ENCODE data around the gene WSB1.

WSB1 gene

GRCh38 chr17:27363326-27363725, 69.4 kb downstream of the WSB1 start:
- no peak overlapping the region for H3K9ac ChIP-seq (ENCODE audit: low read depth in 1 of 2, low read length in 2 of 2)
- H3K36me3 ChIP-seq (ENCODE audit: control insufficient read depth in 1 of 2, insufficient read depth in 2 of 2, low read length in 2 of 2): no peaks in the 10 kb centered on the region
- no peaks in the 10 kb centered on the region for H3K4me1 ChIP-seq (ENCODE audit: control insufficient read depth in 1 of 2, insufficient read depth in 2 of 2, low read length in 2 of 2)
- no peak overlapping the region for H3K27ac ChIP-seq (ENCODE audit: low read depth, low read length)
- H3K4me3 ChIP-seq (ENCODE audit: low read depth in 1 of 2, low read length in 2 of 2): no peak overlapping the region
- no peaks in the 10 kb centered on the region for H3K9me3 ChIP-seq (ENCODE audit: control insufficient read depth in 1 of 2, low read length in 2 of 2)
- no peaks in the 10 kb centered on the region for H3K27me3 ChIP-seq (ENCODE audit: control insufficient read depth in 1 of 2, insufficient read depth in 2 of 2, low read length in 2 of 2)
